Erythroblast (primary cell): ENCODE data around the gene FRS2.

Experiments
- GATA1 ChIP-seq: IDR thresholded peaks from 2 replicates; pipeline ENCODE4 v1.6.1; 2011; ENCODE audit warnings: low read depth, mild to moderate bottlenecking, control low read depth, low read length, moderate library complexity
- POLR2A ChIP-seq: IDR thresholded peaks from 2 replicates; pipeline ENCODE4 v1.6.1; 2011; ENCODE audit warnings: mild to moderate bottlenecking, low read length

GRCh38 chr12:69548687-69549086, 78.5 kb downstream of the FRS2 start:
- TF ChIP-seq POLR2A: no peak
- no peak for TF ChIP-seq GATA1
